Measurements from ENCODE around the gene DNLZ.

The DNLZ gene

DNA sequence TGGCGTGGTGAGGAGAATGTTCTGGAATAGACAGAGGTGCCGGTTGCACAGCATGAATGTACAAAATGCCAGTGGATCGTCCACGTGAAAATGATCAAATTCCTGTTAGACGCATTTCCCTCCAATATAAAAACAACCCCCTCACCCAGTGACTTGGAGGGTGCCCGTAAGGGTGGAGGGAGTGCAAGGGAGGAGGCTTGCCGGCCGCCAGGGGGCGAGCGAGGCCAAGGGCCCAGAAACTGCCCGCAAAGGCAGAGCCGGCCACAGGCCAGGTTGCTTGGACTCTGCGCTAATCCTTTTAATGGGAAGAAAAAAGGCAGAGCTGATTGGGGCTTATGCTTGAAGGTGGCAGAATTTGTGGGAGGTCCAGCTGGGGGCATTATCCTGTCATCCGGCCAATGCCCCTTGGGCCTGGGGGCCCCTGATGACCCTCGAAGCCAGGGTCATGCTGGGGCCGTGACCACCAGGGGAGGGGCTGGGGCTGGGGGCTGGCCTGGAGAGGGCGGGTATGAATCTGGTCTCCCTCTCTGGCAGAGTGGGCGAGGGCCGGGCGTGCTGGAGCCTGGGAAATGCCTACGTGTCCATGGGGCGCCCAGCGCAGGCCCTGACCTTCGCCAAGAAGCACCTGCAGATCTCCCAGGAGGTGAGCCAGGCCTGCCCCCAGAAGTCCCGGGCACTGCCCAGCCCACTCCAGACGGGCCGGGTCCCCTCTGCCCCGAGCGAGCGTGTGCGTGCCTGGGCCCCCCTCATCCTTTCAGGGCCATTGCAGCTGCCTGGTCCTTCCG, 24.2 kb downstream of the DNLZ start (continued):
- TF ChIP-seq, protein P1, sequence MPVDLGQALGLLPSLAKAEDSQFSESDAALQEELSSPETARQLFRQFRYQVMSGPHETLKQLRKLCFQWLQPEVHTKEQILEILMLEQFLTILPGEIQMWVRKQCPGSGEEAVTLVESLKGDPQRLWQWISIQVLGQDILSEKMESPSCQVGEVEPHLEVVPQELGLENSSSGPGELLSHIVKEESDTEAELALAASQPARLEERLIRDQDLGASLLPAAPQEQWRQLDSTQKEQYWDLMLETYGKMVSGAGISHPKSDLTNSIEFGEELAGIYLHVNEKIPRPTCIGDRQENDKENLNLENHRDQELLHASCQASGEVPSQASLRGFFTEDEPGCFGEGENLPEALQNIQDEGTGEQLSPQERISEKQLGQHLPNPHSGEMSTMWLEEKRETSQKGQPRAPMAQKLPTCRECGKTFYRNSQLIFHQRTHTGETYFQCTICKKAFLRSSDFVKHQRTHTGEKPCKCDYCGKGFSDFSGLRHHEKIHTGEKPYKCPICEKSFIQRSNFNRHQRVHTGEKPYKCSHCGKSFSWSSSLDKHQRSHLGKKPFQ (tag by site-specific recombination; IDR thresholded peaks at IDR 0.05): no peak
- TF ChIP-seq ZNF221 (tag by site-specific recombination; IDR thresholded peaks at IDR 0.05; ENCODE audit: borderline replicate concordance) (no peak), ZNF248 (tag by site-specific recombination; IDR thresholded peaks at IDR 0.05) (no peak), ZNF423 (tag by site-specific recombination; IDR thresholded peaks at IDR 0.05) (no peak), FEZF1 (tag by site-specific recombination; IDR thresholded peaks at IDR 0.05) (0 out of 2 replicates have a peak, but pooled peaks have one; percentile 15), ZNF19 (tag by site-specific recombination; IDR thresholded peaks at IDR 0.05; ENCODE audit: low read depth) (no peak), ZBTB48 (tag by site-specific recombination; IDR thresholded peaks at IDR 0.05) (no peak), ZNF16 (tag by site-specific recombination; IDR thresholded peaks at IDR 0.05; ENCODE audit: low read depth) (no peak), ZNF404 (tag by site-specific recombination; IDR thresholded peaks at IDR 0.05) (no peak), ZNF211 (tag by site-specific recombination; IDR thresholded peaks at IDR 0.05; ENCODE audit: low read depth) (no peak), ZNF274 (IDR thresholded peaks at IDR 0.05; ENCODE audit: low read length) (no peak), ZNF274 (tag by site-specific recombination; IDR thresholded peaks at IDR 0.05; ENCODE audit: borderline replicate concordance) (no peak), ZNF791 (tag by site-specific recombination; IDR thresholded peaks at IDR 0.05) (no peak), ZFP3 (tag by site-specific recombination; IDR thresholded peaks at IDR 0.05; ENCODE audit: low read depth) (no peak), ZNF146 (tag by site-specific recombination; IDR thresholded peaks at IDR 0.05) (no peak), ZNF707 (tag by site-specific recombination; IDR thresholded peaks at IDR 0.05) (no peak)
- TF ChIP-seq, protein P2, sequence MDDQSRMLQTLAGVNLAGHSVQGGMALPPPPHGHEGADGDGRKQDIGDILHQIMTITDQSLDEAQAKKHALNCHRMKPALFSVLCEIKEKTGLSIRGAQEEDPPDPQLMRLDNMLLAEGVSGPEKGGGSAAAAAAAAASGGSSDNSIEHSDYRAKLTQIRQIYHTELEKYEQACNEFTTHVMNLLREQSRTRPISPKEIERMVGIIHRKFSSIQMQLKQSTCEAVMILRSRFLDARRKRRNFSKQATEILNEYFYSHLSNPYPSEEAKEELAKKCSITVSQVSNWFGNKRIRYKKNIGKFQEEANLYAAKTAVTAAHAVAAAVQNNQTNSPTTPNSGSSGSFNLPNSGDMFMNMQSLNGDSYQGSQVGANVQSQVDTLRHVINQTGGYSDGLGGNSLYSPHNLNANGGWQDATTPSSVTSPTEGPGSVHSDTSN (CRISPR knock-in tag; IDR thresholded peaks at IDR 0.05): no peak
- TF ChIP-seq, protein P3, sequence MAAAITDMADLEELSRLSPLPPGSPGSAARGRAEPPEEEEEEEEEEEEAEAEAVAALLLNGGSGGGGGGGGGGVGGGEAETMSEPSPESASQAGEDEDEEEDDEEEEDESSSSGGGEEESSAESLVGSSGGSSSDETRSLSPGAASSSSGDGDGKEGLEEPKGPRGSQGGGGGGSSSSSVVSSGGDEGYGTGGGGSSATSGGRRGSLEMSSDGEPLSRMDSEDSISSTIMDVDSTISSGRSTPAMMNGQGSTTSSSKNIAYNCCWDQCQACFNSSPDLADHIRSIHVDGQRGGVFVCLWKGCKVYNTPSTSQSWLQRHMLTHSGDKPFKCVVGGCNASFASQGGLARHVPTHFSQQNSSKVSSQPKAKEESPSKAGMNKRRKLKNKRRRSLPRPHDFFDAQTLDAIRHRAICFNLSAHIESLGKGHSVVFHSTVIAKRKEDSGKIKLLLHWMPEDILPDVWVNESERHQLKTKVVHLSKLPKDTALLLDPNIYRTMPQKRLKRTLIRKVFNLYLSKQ (tag by site-specific recombination; IDR thresholded peaks at IDR 0.05; ENCODE audit: borderline replicate concordance): no peak
- TF ChIP-seq, protein P4, sequence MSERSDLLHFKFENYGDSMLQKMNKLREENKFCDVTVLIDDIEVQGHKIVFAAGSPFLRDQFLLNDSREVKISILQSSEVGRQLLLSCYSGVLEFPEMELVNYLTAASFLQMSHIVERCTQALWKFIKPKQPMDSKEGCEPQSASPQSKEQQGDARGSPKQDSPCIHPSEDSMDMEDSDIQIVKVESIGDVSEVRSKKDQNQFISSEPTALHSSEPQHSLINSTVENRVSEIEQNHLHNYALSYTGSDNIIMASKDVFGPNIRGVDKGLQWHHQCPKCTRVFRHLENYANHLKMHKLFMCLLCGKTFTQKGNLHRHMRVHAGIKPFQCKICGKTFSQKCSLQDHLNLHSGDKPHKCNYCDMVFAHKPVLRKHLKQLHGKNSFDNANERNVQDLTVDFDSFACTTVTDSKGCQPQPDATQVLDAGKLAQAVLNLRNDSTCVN (tag by site-specific recombination; optimal IDR thresholded peaks at IDR 0.05): no peak

DNA sequence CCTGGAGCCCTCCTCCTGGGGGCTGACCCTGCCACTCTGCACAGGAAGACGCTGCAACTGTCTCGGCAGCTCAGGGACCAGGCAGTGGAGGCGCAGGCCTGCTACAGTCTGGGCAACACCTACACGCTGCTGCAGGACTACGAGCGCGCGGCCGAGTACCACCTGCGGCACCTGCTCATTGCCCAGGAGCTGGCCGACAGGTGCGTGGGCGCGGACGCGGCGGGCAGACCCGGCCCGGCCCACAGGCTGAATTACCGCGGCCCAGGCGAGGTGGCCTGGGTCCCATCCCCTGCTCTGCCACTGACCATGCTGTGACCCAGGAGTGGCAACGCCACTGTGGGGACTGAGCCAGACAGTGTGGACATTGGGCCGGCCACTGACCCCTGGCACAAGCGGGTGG, 25.0 kb downstream of the DNLZ start:
- TF ChIP-seq, protein P2 (CRISPR knock-in tag; IDR thresholded peaks at IDR 0.05): no peak
- TF ChIP-seq SCRT2 (tag by site-specific recombination; IDR thresholded peaks at IDR 0.05): peak; percentile 66
- POLR2A ChIA-PET: no interaction called here
- CTCF ChIA-PET: interaction anchor here (0.6 to 1.8 kb wide), 7 partner anchors 12 to 489 kb away, joined by 3 to 7 read pairs (median 3); no protein-coding TSS in a partner anchor
- H3K4me3 ChIP-seq (ENCODE audit: low read depth, low read length): no peak overlapping the region
- no peaks in the 10 kb centered on the region for H3K9me3 ChIP-seq (ENCODE audit: control insufficient read depth, insufficient read depth, low read depth, low read length)
- H3K27ac ChIP-seq (ENCODE audit: extremely low read depth, low read depth, low read length): no peak overlapping the region
- peaks cover 0 to 68% of the 10 kb centered on the region in 2 experiments; a peak in 1 of 3 replicates for H3K36me3 ChIP-seq (ENCODE audit: control insufficient read depth in 2 of 2, insufficient read depth in 1 of 2, low read length in 2 of 2)
- H3K4me1 ChIP-seq (ENCODE audit: control insufficient read depth, insufficient read depth, low read length): no peaks in the 10 kb centered on the region
